GM23248 (cell line): ENCODE results near the gene GPHN. TPM values are rescaled to one million over a fixed set of nuclear protein-coding genes. Genes with fewer than 3 reads are reported as not detected.

Experiments
- DNase-seq: peaks from one replicate; pipeline ENCODE4 v3.0.0-alpha.2; 2015
- H2AFZ ChIP-seq: fragments of 200-600 bp; sonication (generic); 2 replicates; pipeline ENCODE4 v1.6.1; 2016; ENCODE audit warnings: antibody characterized with exemption
- H3F3A ChIP-seq: fragments of 200-600 bp; sonication (generic); 2 replicates; pipeline ENCODE4 v1.6.1; 2016; ENCODE audit warnings: mild to moderate bottlenecking, antibody characterized with exemption, mixed run types; ENCODE audit not compliant: insufficient read depth
- H3K27ac ChIP-seq: fragments of 200-600 bp; sonication (generic); 2 replicates; pipeline ENCODE4 v1.5.1; 2016; ENCODE audit warnings: mild to moderate bottlenecking
- H3K27me3 ChIP-seq: fragments of 200-600 bp; sonication (generic); replicated peaks from 2 replicates; pipeline ENCODE4 v1.6.1; 2016; ENCODE audit warnings: mild to moderate bottlenecking; ENCODE audit not compliant: insufficient read depth
- H3K36me3 ChIP-seq: fragments of 200-600 bp; sonication (generic); 2 replicates; pipeline ENCODE4 v1.6.1; 2016; ENCODE audit warnings: low read depth, mild to moderate bottlenecking
- H3K4me1 ChIP-seq: fragments of 200-600 bp; sonication (generic); 2 replicates; pipeline ENCODE4 v1.6.1; 2016; ENCODE audit warnings: mild to moderate bottlenecking; ENCODE audit not compliant: insufficient read depth
- H3K4me2 ChIP-seq: fragments of 200-600 bp; sonication (generic); one replicate; pipeline ENCODE4 v1.6.1; 2016; ENCODE audit warnings: mild to moderate bottlenecking; ENCODE audit not compliant: unreplicated experiment
- H3K4me3 ChIP-seq: fragments of 200-600 bp; sonication (generic); 2 replicates; pipeline ENCODE4 v1.5.1; 2016; ENCODE audit warnings: mild to moderate bottlenecking
- H3K79me2 ChIP-seq: fragments of 200-600 bp; sonication (generic); 2 replicates; pipeline ENCODE4 v1.6.1; 2016; ENCODE audit warnings: mild to moderate bottlenecking; ENCODE audit not compliant: insufficient read depth
- H3K9ac ChIP-seq: fragments of 200-600 bp; sonication (generic); 2 replicates; pipeline ENCODE4 v1.6.1; 2016; ENCODE audit warnings: mild to moderate bottlenecking
- H3K9me2 ChIP-seq: fragments of 200-600 bp; sonication (generic); 2 replicates; pipeline ENCODE4 v1.6.1; 2016; ENCODE audit warnings: mixed run types, mild to moderate bottlenecking, moderate library complexity; ENCODE audit not compliant: insufficient read depth
- H3K9me3 ChIP-seq: fragments of 200-600 bp; sonication (generic); one replicate; pipeline ENCODE4 v1.6.1; 2017; ENCODE audit warnings: low read depth
- H4K20me1 ChIP-seq: fragments of 200-600 bp; sonication (generic); 2 replicates; pipeline ENCODE4 v1.6.0; 2016; ENCODE audit not compliant: insufficient read depth
- EZH2 ChIP-seq: fragments of 200-600 bp; sonication (generic); IDR thresholded peaks from 2 replicates; pipeline ENCODE4 v1.6.1; 2018; ENCODE audit warnings: antibody characterized with exemption, mild to moderate bottlenecking; ENCODE audit not compliant: insufficient read depth, poor library complexity, severe bottlenecking
- EZH2phosphoT487 ChIP-seq: fragments of 200-600 bp; sonication (generic); IDR thresholded peaks from 2 replicates; pipeline ENCODE4 v1.6.1; 2018; ENCODE audit warnings: antibody characterized with exemption, moderate library complexity, mild to moderate bottlenecking, low read depth; ENCODE audit not compliant: insufficient read depth
- WGBS, 2 experiments: methylation state at CpG; one replicate each; pipeline ENCODE4 v1.1.6; 2015 to 2017; ENCODE audit warnings: low lambda C conversion rate in 2 of 2, low coverage in 1 of 2; ENCODE audit errors: missing lambda C conversion rate in 2 of 2; 5-methylcytosine and 5-hydroxymethylcytosine counted together
- in situ Hi-C: fragments of 300-500 bp; cut with MboI; formaldehyde crosslinking; loops from 2 replicates; pipeline ENCODE4 v1.15.0; 2020
- polyA plus RNA-seq: library from polyadenylated mRNA; unstranded; fragments of >200 nt; fragmentation: Nextera tagmentation; extraction: Ambion mirVana; gene quantifications from 2 replicates; pipeline ENCODE4 v1.2.1, GENCODE V29; 2016
- total RNA-seq: library from RNA; depleted of rRNA; stranded (reverse); fragments of >200 nt; shearing (Covaris generic); gene quantifications from 2 replicates; pipeline ENCODE4 v1.2.3, GENCODE V29; 2014

Gene GPHN
- total and polyA plus RNA-seq, 2 experiments from 2014 or later = 7.6 to 9.3 TPM

DNA sequence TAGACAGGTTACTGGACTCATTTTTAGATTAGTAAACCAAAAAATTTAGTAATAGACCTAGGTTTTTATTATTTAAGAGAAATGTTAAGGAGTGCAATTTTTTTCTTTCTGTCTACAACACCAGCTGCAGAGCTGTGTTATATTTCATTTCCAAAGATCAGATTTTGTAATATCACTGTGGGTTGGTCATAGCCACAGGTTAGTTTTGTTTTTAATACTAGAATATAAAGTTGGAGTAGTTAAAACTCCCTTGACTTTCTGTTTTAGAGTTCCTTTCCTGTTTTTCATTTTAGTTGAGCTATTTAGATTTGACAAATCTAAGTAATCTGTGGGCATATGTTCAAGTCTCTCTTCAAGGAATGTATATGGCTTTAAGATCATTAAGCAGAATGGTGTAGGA, 650.6 kb downstream of the GPHN start:
- Histone ChIP-seq H3K9ac (no peak overlapping the region), H3K4me2 (no peak overlapping the region), H3K36me3 (no peaks in the 10 kb centered on the region), H3K4me1 (no peaks in the 10 kb centered on the region), H2AFZ (no peak overlapping the region), H3K4me3 (no peak overlapping the region), H4K20me1 (no peaks in the 10 kb centered on the region), H3K79me2 (no peaks in the 10 kb centered on the region), H3K27me3 (no peaks in the 10 kb centered on the region), H3K27ac (no peak overlapping the region), H3F3A (no peaks in the 10 kb centered on the region), H3K9me2 (no peaks in the 10 kb centered on the region), H3K9me3 (no peaks in the 10 kb centered on the region)
- no peak for TF ChIP-seq EZH2
- TF ChIP-seq EZH2phosphoT487 = no peak
- DNase-seq = no peak
- in situ Hi-C loops = no loop called here

DNA sequence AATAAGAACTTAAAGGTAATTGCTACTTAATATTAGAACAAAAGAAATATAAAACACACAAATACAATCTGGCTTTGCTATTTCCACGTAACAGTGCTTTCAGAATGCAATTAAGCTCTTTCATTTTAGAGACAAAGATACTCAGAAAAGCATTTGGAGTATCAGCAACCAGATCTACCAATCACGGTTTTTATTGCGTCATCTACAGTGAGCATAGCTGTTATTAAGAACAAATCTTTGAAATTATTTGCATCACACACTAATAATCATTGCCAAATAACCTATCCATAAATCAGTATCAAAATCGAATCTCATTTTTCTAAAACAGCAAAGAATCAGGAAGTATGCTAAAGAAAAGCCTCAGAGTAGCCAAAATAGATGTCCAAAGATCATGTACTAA, 654.4 kb downstream of the GPHN start:
- DNase-seq = no peak
- TF ChIP-seq EZH2phosphoT487 (no peak), EZH2 (no peak)
- H3K4me2 ChIP-seq = no peak overlapping the region
- H3K4me1 ChIP-seq = peaks cover 3% of the 10 kb centered on the region
- no peak overlapping the region for H3K27ac ChIP-seq
- WGBS, 2 experiments = 91 to 96% methylated on average over 4 of the region's 4 CpGs
- no peaks in the 10 kb centered on the region for H3K27me3 ChIP-seq
- H3K9ac ChIP-seq = no peak overlapping the region
- H3K36me3 ChIP-seq = no peaks in the 10 kb centered on the region
- no peak overlapping the region for H3K4me3 ChIP-seq
- H2AFZ ChIP-seq = no peak overlapping the region
- no peaks in the 10 kb centered on the region for H3K9me2 ChIP-seq
- H3F3A ChIP-seq = peaks cover 3% of the 10 kb centered on the region; the same call in 1 of the 2 replicates
- no peaks in the 10 kb centered on the region for H4K20me1 ChIP-seq
- H3K9me3 ChIP-seq = no peaks in the 10 kb centered on the region
- H3K79me2 ChIP-seq = no peaks in the 10 kb centered on the region
- in situ Hi-C loops = no loop called here

DNA sequence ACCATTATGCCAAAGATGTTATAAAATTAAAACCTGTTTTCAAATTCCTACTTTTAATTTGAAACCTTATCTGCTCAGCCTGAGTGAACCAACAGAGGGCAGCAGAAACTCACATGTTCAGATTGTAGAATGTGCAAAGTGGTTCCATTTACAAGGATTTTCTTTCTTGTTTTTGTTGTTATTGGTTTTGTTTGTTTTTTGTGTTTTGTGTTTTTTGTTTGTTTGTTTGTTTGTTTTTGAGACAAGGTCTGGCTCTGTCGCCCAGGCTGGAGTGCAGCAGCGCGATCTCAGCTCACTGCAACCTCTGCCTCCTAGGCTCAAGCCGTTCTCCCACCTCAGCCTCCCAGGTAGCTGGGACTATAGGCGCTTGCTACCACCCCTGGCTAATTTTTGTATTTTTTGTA, 658.5 kb downstream of the GPHN start:
- no peaks in the 10 kb centered on the region for H3K79me2 ChIP-seq
- no peaks in the 10 kb centered on the region for H3K9me3 ChIP-seq
- H3K27ac ChIP-seq = no peak overlapping the region
- no peak overlapping the region for H2AFZ ChIP-seq
- TF ChIP-seq EZH2 = no peak
- no peak for TF ChIP-seq EZH2phosphoT487
- H3F3A ChIP-seq = peaks cover 9% of the 10 kb centered on the region; the same call in 1 of the 2 replicates
- H3K4me2 ChIP-seq = no peak overlapping the region
- H3K27me3 ChIP-seq = no peaks in the 10 kb centered on the region
- H3K36me3 ChIP-seq = no peaks in the 10 kb centered on the region
- H3K9ac ChIP-seq = no peak overlapping the region
- no peaks in the 10 kb centered on the region for H4K20me1 ChIP-seq
- H3K9me2 ChIP-seq = no peaks in the 10 kb centered on the region
- in situ Hi-C loops = loop anchor here (5.0 kb wide), 1 partner anchor 126 kb away; no protein-coding TSS in a partner anchor
- WGBS, 2 experiments = 87 to 92% methylated on average over 5 of the region's 5 CpGs
- peak; percentile 69 for DNase-seq
- H3K4me3 ChIP-seq = no peak overlapping the region
- peaks cover 13% of the 10 kb centered on the region for H3K4me1 ChIP-seq

DNA sequence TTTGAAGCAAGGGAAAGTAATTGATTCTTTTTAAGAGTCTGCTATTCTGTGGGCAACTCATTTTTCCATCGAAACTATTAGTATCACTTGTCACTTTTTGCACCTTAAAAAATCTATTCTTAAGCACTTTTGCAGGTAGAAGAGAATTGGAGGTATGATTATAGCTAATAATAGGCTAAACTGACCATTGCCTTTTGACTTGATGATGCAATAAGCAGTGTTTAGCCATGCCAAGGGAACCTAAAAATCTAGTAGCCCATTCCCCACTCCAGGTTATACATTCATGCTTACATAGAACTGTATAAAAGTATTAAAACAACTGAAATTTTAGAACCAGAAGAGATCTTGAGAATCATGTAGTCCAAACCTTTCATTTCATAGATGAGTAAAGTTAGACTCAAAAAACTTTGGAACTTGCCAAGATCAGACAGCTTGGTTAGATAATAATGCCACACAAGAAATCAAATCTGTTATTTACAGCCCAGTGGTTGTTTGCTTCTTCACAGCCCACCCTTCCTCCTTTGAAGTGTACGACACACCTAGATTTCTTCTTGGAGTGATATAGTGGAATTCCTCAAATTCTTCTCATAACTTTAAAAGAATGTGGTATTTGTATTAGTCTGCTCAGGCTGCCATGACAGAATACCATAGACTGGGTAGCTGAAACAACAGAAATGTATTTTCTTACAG, 659.6 kb downstream of the GPHN start:
- in situ Hi-C loops = loop anchor here (5.0 kb wide), 1 partner anchor 125 kb away; no protein-coding TSS in a partner anchor
- peak overlapping the region; percentile 31 for H3K4me2 ChIP-seq
- no peak overlapping the region for H3K27ac ChIP-seq

More for the DNA sequence above, 659.6 kb downstream of the GPHN start:
- Histone ChIP-seq H2AFZ (peak overlapping the region; percentile 41), H3F3A (peaks cover 9% of the 10 kb centered on the region; the same call in 1 of the 2 replicates), H3K4me3 (no peak overlapping the region), H4K20me1 (no peaks in the 10 kb centered on the region), H3K9me2 (no peaks in the 10 kb centered on the region), H3K79me2 (no peaks in the 10 kb centered on the region), H3K4me1 (peaks cover 13% of the 10 kb centered on the region), H3K9me3 (no peaks in the 10 kb centered on the region), H3K27me3 (no peaks in the 10 kb centered on the region), H3K9ac (no peak overlapping the region), H3K36me3 (no peaks in the 10 kb centered on the region)
- TF ChIP-seq EZH2phosphoT487 = no peak
- no peak for TF ChIP-seq EZH2
- WGBS, 2 experiments = 66 to 72% methylated on average over 2 of the region's 2 CpGs
- DNase-seq = peak; percentile 25
